HG03060 (cell line): ENCODE measurements around the gene TCL1B.
"Not testable (repeated sequence)": the region's sequence is repeated elsewhere in the genome, so short reads cannot be mapped to it uniquely, and the experiment has no call there.

ENCODE experiments used
- ATAC-seq: cut with Tn5 transposase; IDR thresholded peaks from one replicate; pipeline ENCODE4 v1.9.1; 2021; ENCODE audit warnings: low read depth, moderate number of reproducible peaks; ENCODE audit not compliant: unreplicated experiment

The TCL1B gene

GRCh38 chr14:95700221-95700976 lies 14.2 kb downstream of the TCL1B start:
- no peak for ATAC-seq

- ATAC-seq = no peak
Measured at GRCh38 chr14:95701846-95702221, 15.6 kb downstream of the TCL1B start.

GRCh38 chr14:95703341-95703740 lies 17.1 kb downstream of the TCL1B start:
- ATAC-seq = no peak

GRCh38 chr14:95703805-95704204 lies 17.6 kb downstream of the TCL1B start:
- no peak for ATAC-seq

- no peak for ATAC-seq
Measured at GRCh38 chr14:95705518-95705917, 19.3 kb downstream of the TCL1B start.

- ATAC-seq = no peak
Measured at GRCh38 chr14:95707327-95707726, 21.1 kb downstream of the TCL1B start.

GRCh38 chr14:95710106-95710505 lies 23.9 kb downstream of the TCL1B start:
- no peak for ATAC-seq

GRCh38 chr14:95711476-95712176 lies 25.4 kb downstream of the TCL1B start:
- no peak for ATAC-seq

GRCh38 chr14:95712398-95712797 lies 26.2 kb downstream of the TCL1B start:
- no peak for ATAC-seq

- ATAC-seq = no peak
Measured at GRCh38 chr14:95713596-95714371, 27.6 kb downstream of the TCL1B start, which contains the start of gene TCL1A. TCL1A (minus strand) TSS chr14:95714125; CDS start chr14:95714066, 59 bp downstream.

GRCh38 chr14:95722525-95723190 lies 36.4 kb downstream of the TCL1B start:
- ATAC-seq = no peak

- peak; percentile 53 for ATAC-seq
Measured at GRCh38 chr14:95725685-95726336, 39.6 kb downstream of the TCL1B start.

- no peak for ATAC-seq
Measured at GRCh38 chr14:95727056-95727700, 41.0 kb downstream of the TCL1B start.

GRCh38 chr14:95729402-95730028 lies 43.3 kb downstream of the TCL1B start:
- ATAC-seq = not testable (repeated sequence)

- ATAC-seq = no peak
Measured at GRCh38 chr14:95730126-95730525, 43.9 kb downstream of the TCL1B start.

- no peak for ATAC-seq
Measured at GRCh38 chr14:95733212-95733611, 47.0 kb downstream of the TCL1B start.

GRCh38 chr14:95739356-95739755 lies 53.1 kb downstream of the TCL1B start:
- ATAC-seq = no peak

- ATAC-seq = no peak
Measured at GRCh38 chr14:95741038-95741490, 54.8 kb downstream of the TCL1B start.

- ATAC-seq = no peak
Measured at GRCh38 chr14:95741781-95742180, 55.6 kb downstream of the TCL1B start.
